CD4-positive, alpha-beta T cell treated with Interferon gamma for 1 hour (primary cell): ENCODE results near the gene ZNF467.

Experiments used
- DNase-seq: peaks from one replicate; pipeline ENCODE4 v3.0.0-alpha.2; 2020

The ZNF467 gene

DNA sequence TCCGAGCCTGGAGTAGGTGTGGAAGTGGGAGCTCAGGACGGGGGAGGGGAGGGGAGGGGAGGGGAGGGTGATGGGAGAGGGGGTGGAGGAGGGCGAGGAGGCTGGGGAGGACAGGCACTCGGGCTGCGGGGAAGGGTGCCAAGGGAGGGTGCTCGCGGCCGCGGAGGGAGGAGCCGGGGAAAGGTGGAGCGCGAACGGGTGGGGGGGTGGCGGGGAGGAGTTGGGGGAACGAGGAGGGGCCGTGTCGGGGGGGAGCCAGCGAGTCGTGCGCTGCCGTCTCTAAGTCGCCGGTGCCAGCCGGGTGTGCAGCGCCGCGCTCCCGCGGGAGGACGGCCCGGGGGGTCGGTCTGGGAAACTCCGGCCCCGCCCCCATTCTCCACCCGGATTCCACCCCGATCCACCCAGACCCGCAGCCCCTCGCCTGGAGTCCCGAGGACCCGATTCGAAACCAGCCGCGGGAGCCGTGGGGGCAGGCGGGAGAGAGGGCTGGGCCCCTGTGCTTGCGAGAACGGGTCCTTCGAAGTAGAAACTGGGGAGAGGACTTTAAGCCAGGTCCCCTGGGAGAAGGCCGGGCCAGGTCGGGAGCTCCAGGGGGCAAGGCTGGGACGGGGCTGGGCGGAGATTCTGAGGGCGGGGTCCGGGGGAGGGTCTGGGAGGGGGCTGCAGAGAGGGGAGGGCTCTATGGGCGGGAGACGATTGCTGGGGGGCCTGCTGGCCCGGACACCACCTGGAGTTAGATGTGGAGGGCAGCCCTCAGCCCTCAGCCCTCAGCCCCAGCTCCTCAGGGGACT, at the start of gene ZNF467:
ZNF467 (minus strand) TSS at position 143 of the 791 bp plus-strand sequence. CDS start 2,556 bp downstream, outside the sequence.
- DNase-seq = peak; percentile 56

- DNase-seq = no peak
These were observed 49.1 kb upstream of the ZNF467 start for GRCh38 chr7:149822353-149822943.

GRCh38 chr7:149821191-149822148, 48.1 kb upstream of the ZNF467 start:
- no peak for DNase-seq

GRCh38 chr7:149820622-149821190, 47.3 kb upstream of the ZNF467 start:
- no peak for DNase-seq

GRCh38 chr7:149819961-149820340, 46.6 kb upstream of the ZNF467 start:
- DNase-seq = no peak

GRCh38 chr7:149819141-149819960, 46.0 kb upstream of the ZNF467 start:
- no peak for DNase-seq

DNA sequence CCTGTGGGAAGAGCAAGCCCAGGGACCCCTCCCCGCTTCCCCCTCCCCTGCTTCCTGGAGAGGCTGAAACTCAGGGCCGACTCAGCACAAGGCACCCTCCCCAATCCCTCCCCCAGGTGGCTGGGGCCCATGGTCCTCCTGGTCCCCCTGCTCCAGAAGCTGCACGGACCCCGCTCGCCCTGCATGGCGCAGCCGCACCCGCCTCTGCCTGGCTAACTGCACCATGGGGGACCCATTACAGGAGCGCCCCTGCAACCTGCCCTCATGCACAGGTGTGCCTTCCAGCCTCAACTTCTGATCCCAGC, 45.1 kb upstream of the ZNF467 start:
- DNase-seq = no peak

- DNase-seq = no peak
These were observed 44.6 kb upstream of the ZNF467 start for GRCh38 chr7:149817836-149818535.

DNA sequence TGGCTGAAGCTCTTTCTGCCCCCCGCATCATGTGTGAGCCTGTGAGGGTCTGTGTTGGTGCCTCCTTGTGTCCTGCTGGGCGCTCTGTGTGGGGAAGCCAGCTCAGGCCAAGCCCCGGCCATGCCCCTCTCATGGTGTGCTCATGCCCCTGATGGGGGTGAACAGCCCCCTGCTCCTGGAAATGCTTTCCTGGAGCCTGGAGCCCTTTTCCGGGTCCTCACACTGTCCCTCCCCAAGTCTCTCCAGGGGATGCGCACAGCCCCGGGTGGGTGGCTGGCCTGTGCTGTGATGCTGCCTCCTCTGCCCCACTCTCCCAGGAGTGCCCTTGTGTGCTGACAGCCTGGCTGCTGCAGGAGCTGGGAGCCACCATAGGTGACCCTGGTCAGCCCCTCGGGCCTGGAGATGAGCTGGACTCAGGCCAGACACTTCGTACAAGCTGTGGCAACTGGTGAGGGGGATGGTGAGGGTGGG, 43.9 kb upstream of the ZNF467 start:
- DNase-seq = no peak

DNA sequence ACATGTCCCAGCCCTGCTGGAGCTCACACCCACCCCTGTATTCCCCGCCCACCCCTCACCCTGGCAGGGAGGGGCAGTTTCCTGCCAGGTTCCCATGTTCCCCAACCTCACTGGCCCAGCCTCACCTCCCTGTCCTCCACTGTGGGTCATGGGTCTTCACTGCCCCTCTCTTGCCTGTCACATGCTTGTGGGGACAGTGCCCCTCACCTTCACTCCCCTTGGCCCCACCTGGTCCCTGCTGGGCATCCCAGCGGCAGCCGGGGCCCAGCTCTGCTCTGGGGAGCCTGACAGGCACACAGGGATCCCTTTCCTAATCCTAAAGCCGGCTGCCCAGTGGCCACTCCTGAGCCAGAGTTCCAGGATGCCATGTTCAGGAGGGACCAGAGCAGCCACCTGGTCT, 43.4 kb upstream of the ZNF467 start:
- no peak for DNase-seq

DNA sequence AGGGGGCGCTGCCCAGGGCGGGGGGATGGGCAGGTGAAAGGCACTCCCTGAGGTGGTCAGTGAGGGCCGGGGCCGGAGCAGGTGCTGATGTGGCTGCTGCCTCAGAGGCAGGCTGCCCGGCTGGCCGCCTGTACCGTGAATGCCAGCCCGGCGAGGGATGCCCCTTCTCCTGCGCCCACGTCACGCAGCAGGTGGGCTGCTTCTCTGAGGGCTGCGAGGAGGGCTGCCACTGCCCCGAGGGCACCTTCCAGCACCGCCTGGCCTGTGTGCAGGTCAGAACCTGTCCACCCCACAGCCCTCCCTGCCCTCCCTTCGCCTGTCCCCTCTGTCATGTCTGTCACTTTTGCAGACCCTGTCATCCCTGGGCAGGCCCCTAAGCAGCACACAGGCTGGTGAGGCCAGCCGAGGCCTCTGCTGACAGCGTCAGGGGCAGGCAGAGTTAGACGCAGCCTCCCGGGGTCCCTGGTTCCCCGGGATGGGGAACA, 42.9 kb upstream of the ZNF467 start:
- no peak for DNase-seq

- DNase-seq = no peak
These were observed 42.4 kb upstream of the ZNF467 start for GRCh38 chr7:149815661-149816266.

GRCh38 chr7:149815121-149815520, 41.7 kb upstream of the ZNF467 start:
- no peak for DNase-seq

GRCh38 chr7:149814494-149814893, 41.1 kb upstream of the ZNF467 start:
- DNase-seq = no peak

DNA sequence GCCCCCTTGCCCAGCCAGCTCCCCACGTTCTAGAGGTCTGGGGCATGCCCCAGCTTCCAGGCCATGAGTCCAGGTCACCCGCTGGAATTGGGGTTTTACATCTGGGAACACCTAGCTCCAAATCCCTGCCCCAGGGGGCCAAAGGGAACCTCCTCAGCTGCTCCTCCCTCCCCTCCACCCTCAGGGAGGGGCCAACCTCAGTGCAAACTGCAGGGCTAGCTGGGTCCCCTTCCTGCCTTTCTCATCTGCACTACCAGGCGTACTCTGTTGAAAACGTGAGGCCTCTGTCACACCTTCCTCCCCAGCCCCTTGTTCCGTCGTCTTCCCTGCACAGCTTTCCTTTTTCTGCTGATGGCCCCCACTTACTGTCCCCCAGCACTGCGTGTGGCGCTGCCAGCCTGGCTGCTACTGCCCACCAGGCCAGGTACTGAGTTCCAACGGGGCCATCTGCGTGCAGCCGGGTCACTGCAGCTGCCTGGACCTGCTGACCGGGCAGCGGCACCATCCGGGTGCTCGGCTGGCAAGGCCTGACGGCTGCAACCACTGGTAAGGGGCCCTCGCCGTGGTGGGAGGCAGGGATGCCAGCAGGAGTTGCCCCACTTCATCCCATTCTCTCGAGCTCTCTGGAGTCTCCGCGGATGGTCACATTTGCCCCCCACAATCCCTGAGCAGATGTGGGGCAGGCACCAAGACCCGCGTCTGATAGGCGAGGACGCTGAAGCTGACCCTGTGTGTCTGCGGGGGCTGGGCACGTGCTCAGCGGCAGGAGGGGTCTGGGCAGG, 40.1 kb upstream of the ZNF467 start:
- no peak for DNase-seq

- DNase-seq = no peak
These were observed 38.6 kb upstream of the ZNF467 start for GRCh38 chr7:149811831-149812490.

DNA sequence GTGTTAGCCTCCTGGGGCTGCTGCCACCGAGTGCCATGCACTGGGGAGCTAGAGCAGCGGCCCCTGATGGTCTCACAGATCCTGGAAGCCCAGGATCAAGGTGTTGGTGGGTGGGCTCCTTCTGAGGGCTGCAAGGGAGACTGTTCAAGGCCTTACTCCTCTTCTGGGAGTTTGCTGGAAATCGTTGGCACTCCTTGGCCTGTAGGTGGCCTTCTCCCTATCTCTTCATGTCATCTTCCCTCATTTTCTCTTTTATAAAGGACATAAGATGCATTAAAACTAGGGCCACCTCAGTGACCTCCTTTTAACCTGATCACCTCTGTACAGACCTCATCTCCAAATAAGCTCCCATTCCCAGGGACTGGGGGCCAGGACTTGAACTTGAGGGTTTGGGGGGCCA, 37.8 kb upstream of the ZNF467 start:
- no peak for DNase-seq

DNA sequence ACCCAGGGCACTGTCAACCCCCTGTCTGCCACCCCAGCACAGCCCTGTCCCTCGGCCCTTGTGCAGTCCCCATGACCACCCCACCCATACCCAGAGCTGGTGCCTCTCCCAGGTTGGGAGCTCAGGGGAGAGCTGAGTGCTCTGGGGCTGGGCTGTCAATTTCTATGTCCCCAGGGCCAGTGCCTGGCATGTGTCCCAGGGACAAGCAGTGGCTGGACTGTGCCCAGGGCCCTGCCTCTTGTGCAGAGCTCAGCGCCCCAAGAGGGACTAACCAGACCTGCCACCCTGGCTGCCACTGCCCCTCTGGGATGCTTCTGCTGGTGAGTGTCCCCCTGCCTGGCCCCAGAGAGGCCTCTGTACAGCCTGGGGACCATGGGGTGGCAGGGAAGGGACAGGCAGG, 35.8 kb upstream of the ZNF467 start:
- no peak for DNase-seq

GRCh38 chr7:149808311-149808710, 34.9 kb upstream of the ZNF467 start:
- DNase-seq = no peak

DNA sequence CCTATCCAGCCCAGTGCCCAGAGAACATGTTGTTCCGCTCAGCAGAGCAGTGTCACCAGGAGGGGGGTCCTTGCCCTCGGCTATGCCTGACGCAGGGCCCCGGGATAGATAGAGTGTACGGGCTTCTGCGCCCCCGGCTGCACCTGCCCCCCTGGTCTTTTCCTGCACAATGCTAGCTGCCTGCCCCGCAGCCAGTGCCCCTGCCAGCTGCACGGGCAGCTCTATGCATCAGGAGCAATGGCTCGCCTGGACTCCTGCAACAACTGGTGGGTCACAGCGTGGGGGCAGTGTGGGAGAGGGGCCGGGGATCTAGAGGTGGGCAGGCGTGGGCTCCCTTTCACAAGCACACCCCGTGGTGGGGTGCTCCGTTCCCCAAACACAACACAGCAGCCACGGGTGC, 33.3 kb upstream of the ZNF467 start:
- DNase-seq = no peak
